IMR-90 (cell line): ENCODE data around the gene GNAO1. TPM values are rescaled to one million over a fixed set of nuclear protein-coding genes. Genes with fewer than 3 reads are reported as not detected.

Experiments
- ATAC-seq: fragments of 200-7000 bp; cut with Tn5 transposase; 2 replicates; pipeline ENCODE4 v1.9.1; 2020; ENCODE audit warnings: low read depth, mild to moderate bottlenecking, moderate library complexity
- BruUV-seq: library from RNA; stranded (reverse); fragments of 400-500 nt; replicated peaks from 2 replicates; lab custom pipeline; 2021; lab: Mats Ljungman, UMichigan
- CTCF ChIA-PET: fragments of 300-600 bp; formaldehyde crosslinking; extraction: SDS; loops from one replicate; lab custom pipeline; 2021; ENCODE audit warnings: antibody characterized with exemption; lab: Yijun Ruan, JAX
- POLR2A ChIA-PET: fragments of 300-600 bp; sonication (Branson Sonifier 250); formaldehyde crosslinking; loops from one replicate; lab custom pipeline; 2022; ENCODE audit warnings: antibody characterized with exemption; ENCODE audit not compliant: unreplicated experiment; lab: Charles Lee
- DNase-seq: peaks from one replicate; pipeline ENCODE4 v3.0.0; 2013
- H2AFZ ChIP-seq: replicated peaks from 2 replicates; pipeline ENCODE3; 2013; ENCODE audit warnings: low read length, mild to moderate bottlenecking; ENCODE audit not compliant: poor library complexity
- H2AK5ac ChIP-seq: 2 replicates; pipeline ENCODE4 v1.6.1; 2013; ENCODE audit warnings: low read depth, low read length, inconsistent platforms
- H2AK9ac ChIP-seq: replicated peaks from 2 replicates; pipeline ENCODE3; 2013; ENCODE audit warnings: mild to moderate bottlenecking, low read depth, low read length, moderate library complexity; ENCODE audit not compliant: poor library complexity
- H2BK120ac ChIP-seq: 2 replicates; pipeline ENCODE4 v1.6.1; 2013; ENCODE audit warnings: low read depth, low read length, inconsistent platforms
- H2BK15ac ChIP-seq: 3 replicates; pipeline ENCODE4 v1.6.1; 2013; ENCODE audit warnings: low read depth, low read length, inconsistent platforms
- H2BK20ac ChIP-seq: 2 replicates; pipeline ENCODE4 v1.6.1; 2013; ENCODE audit warnings: low read depth, mild to moderate bottlenecking, inconsistent platforms, low read length, moderate library complexity
- H2BK5ac ChIP-seq: 2 replicates; pipeline ENCODE4 v1.6.1; 2013; ENCODE audit warnings: mild to moderate bottlenecking, low read depth, low read length, inconsistent platforms; ENCODE audit not compliant: poor library complexity, severe bottlenecking
- H3K14ac ChIP-seq: replicated peaks from 2 replicates; pipeline ENCODE4 v1.6.1; 2013; ENCODE audit warnings: low read depth, low read length, inconsistent platforms
- H3K18ac ChIP-seq: 2 replicates; pipeline ENCODE4 v1.6.1; 2013; ENCODE audit warnings: low read depth, low read length, control low read depth
- H3K23ac ChIP-seq: 2 replicates; pipeline ENCODE4 v1.6.1; 2013; ENCODE audit warnings: low read depth, low read length, inconsistent platforms
- H3K27ac ChIP-seq: 2 replicates; pipeline ENCODE4 v1.5.1; 2013; ENCODE audit warnings: mild to moderate bottlenecking, control low read depth, low read length; ENCODE audit not compliant: insufficient read depth
- H3K27me3 ChIP-seq: 2 replicates; pipeline ENCODE4 v1.6.1; 2013; ENCODE audit warnings: low read length; ENCODE audit not compliant: control insufficient read depth, insufficient read depth
- H3K36me3 ChIP-seq: 2 replicates; pipeline ENCODE4 v1.6.1; 2013; ENCODE audit warnings: low read length, mixed read lengths; ENCODE audit not compliant: control insufficient read depth, insufficient read depth
- H3K4ac ChIP-seq: 2 replicates; pipeline ENCODE4 v1.6.1; 2013; ENCODE audit warnings: low read depth, low read length, inconsistent platforms
- H3K4me1 ChIP-seq: 2 replicates; pipeline ENCODE4 v1.6.1; 2013; ENCODE audit warnings: low read length, mixed read lengths; ENCODE audit not compliant: control insufficient read depth, insufficient read depth
- H3K4me2 ChIP-seq: 2 replicates; pipeline ENCODE4 v1.6.1; 2013; ENCODE audit warnings: low read depth, mild to moderate bottlenecking, control low read depth, low read length, moderate library complexity
- H3K4me3 ChIP-seq: 2 replicates; pipeline ENCODE4 v1.5.1; 2013; ENCODE audit warnings: low read depth, mild to moderate bottlenecking, control low read depth, low read length, moderate library complexity; ENCODE audit not compliant: insufficient read depth
- H3K56ac ChIP-seq: 2 replicates; pipeline ENCODE4 v1.6.1; 2013; ENCODE audit warnings: low read length, inconsistent platforms; ENCODE audit not compliant: insufficient read depth; ENCODE audit errors: extremely low read depth
- H3K79me1 ChIP-seq, 2 experiments: 2 replicates each; pipeline ENCODE4 v1.6.1; 2013; ENCODE audit warnings: low read length in 2 of 2, inconsistent platforms in 1 of 2, low read depth in 1 of 2
- H3K9ac ChIP-seq: 2 replicates; pipeline ENCODE4 v1.6.1; 2013; ENCODE audit warnings: low read depth, low read length, control low read depth
- H3K9me1 ChIP-seq: 2 replicates; pipeline ENCODE4 v1.6.1; 2013; ENCODE audit warnings: low read length, inconsistent platforms; ENCODE audit not compliant: insufficient read depth
- H3K9me3 ChIP-seq: 2 replicates; pipeline ENCODE4 v1.6.1; 2013; ENCODE audit warnings: low read length; ENCODE audit not compliant: control insufficient read depth, insufficient read depth
- H4K20me1 ChIP-seq: 2 replicates; pipeline ENCODE4 v1.6.1; 2013; ENCODE audit warnings: low read length, inconsistent platforms; ENCODE audit not compliant: insufficient read depth
- H4K5ac ChIP-seq: 2 replicates; pipeline ENCODE4 v1.6.1; 2013; ENCODE audit warnings: mild to moderate bottlenecking, low read depth, low read length, control low read depth
- H4K8ac ChIP-seq, 2 experiments: 2 replicates each; pipeline ENCODE4 v1.6.1; 2013; ENCODE audit warnings: low read depth in 2 of 2, low read length in 2 of 2, control low read depth in 1 of 2, inconsistent platforms in 1 of 2
- H4K91ac ChIP-seq: 2 replicates; pipeline ENCODE4 v1.6.1; 2013; ENCODE audit warnings: low read depth, low read length, inconsistent platforms; ENCODE audit not compliant: insufficient read depth
- BHLHE40 ChIP-seq: fragments of 150-350 bp; IDR thresholded peaks from 2 replicates; pipeline ENCODE4 v1.6.1; 2016; ENCODE audit warnings: mild to moderate bottlenecking, low read depth, low read length
- CEBPB ChIP-seq: IDR thresholded peaks from 2 replicates; pipeline ENCODE4 v1.6.1; 2012; ENCODE audit warnings: low read depth, low read length, improper control_type of control experiment
- CHD1 ChIP-seq: IDR thresholded peaks from 2 replicates; pipeline ENCODE4 v1.6.1; 2012; ENCODE audit warnings: low read depth, low read length, improper control_type of control experiment
- FOS ChIP-seq: fragments of 150-350 bp; IDR thresholded peaks from 2 replicates; pipeline ENCODE4 v1.6.1; 2016; ENCODE audit warnings: low read depth, low read length
- MAFK ChIP-seq: IDR thresholded peaks from 2 replicates; pipeline ENCODE4 v1.6.1; 2012; ENCODE audit warnings: low read depth, low read length, improper control_type of control experiment
- MAZ ChIP-seq: IDR thresholded peaks from 2 replicates; pipeline ENCODE4 v1.6.1; 2012; ENCODE audit warnings: low read depth, mild to moderate bottlenecking, low read length, improper control_type of control experiment, moderate library complexity, borderline replicate concordance
- MXI1 ChIP-seq: IDR thresholded peaks from 2 replicates; pipeline ENCODE4 v1.6.1; 2012; ENCODE audit warnings: low read depth, mild to moderate bottlenecking, low read length, moderate library complexity, borderline replicate concordance
- NFE2L2 ChIP-seq: fragments of 150-350 bp; IDR thresholded peaks from 2 replicates; pipeline ENCODE4 v1.6.1; 2016; ENCODE audit warnings: low read depth, mild to moderate bottlenecking, low read length
- POLR2A ChIP-seq: IDR thresholded peaks from 2 replicates; pipeline ENCODE4 v1.6.1; 2012; ENCODE audit warnings: mild to moderate bottlenecking, low read depth, low read length
- RAD21 ChIP-seq: IDR thresholded peaks from 2 replicates; pipeline ENCODE4 v1.6.1; 2012; ENCODE audit warnings: low read length, improper control_type of control experiment
- RCOR1 ChIP-seq: IDR thresholded peaks from 2 replicates; pipeline ENCODE4 v1.6.1; 2012; ENCODE audit warnings: mild to moderate bottlenecking, low read length, improper control_type of control experiment; ENCODE audit not compliant: insufficient replicate concordance
- RFX5 ChIP-seq: IDR thresholded peaks from 2 replicates; pipeline ENCODE4 v1.8.0; 2012; ENCODE audit warnings: low read depth, mild to moderate bottlenecking, low read length, moderate library complexity
- SMC3 ChIP-seq: fragments of 150-350 bp; IDR thresholded peaks from 2 replicates; pipeline ENCODE4 v1.6.1; 2016; ENCODE audit warnings: low read depth, mild to moderate bottlenecking, antibody characterized with exemption, low read length, moderate library complexity
- WGBS, 2 experiments: methylation state at CpG; one replicate each; pipeline versions ENCODE4 v1.1.5 to v1.1.7; 2013; ENCODE audit warnings: missing lambda C conversion rate in 2 of 2; ENCODE audit not compliant: insufficient read length in 1 of 2; ENCODE audit errors: extremely low coverage in 2 of 2; 5-methylcytosine and 5-hydroxymethylcytosine counted together
- dilution Hi-C: fragments of 300-500 bp; cut with HindIII; formaldehyde crosslinking; loops from one replicate; pipeline ENCODE4 v1.14.3; 2018; ENCODE audit warnings: low sequenced_read_pairs; ENCODE audit not compliant: unreplicated experiment
- in situ Hi-C: fragments of 300-500 bp; cut with MboI; formaldehyde crosslinking; loops from 3 replicates; pipeline ENCODE4 v1.14.3; 2019; ENCODE audit warnings: low sequenced_read_pairs, inconsistent platforms, mixed read lengths
- intact Hi-C: fragments of 100-400 bp; cut with micrococcal nuclease; formaldehyde crosslinking; loops from 2 replicates; pipeline ENCODE4 v1.10.0; 2022
- polyA plus RNA-seq, 3 experiments: library from polyadenylated mRNA; depleted of rRNA; stranded (reverse); fragments of >200 nt; gene quantifications; 2 replicates each; pipeline ENCODE4 v1.2.3, GENCODE V29; 2012; ENCODE audit warnings: low replicate concordance in 1 of 3
- total RNA-seq: library from RNA; depleted of rRNA; stranded (reverse); fragments of >200 nt; gene quantifications from 2 replicates; pipeline ENCODE4 v1.2.3, GENCODE V29; 2012
- TF ChIP-seq, protein P1 (sequence below): conservative IDR thresholded peaks from 2 replicates; pipeline ENCODE4 v1.5.1; 2012; ENCODE audit warnings: mild to moderate bottlenecking, low read depth, low read length, improper control_type of control experiment
- TF ChIP-seq, protein P2 (sequence below): fragments of 150-350 bp; IDR thresholded peaks from 2 replicates; pipeline ENCODE4 v1.6.1; 2017; ENCODE audit warnings: mild to moderate bottlenecking, antibody characterized with exemption, low read length, low read depth
- TF ChIP-seq, protein P3 (sequence below): fragments of 150-350 bp; IDR thresholded peaks from 2 replicates; pipeline ENCODE4 v1.6.1; 2016; ENCODE audit warnings: low read depth, mild to moderate bottlenecking, low read length, moderate library complexity, borderline replicate concordance

The GNAO1 gene
- total and polyA plus RNA-seq, 2 of the 4 experiments (the other 2 are of a cell fraction): under 0.01 to 0.07 TPM

GRCh38 chr16:56279132-56279531 is 87.8 kb downstream of the GNAO1 start:
- Histone ChIP-seq H4K5ac (no peak overlapping the region), H3K4ac (no peak overlapping the region), H2AK9ac (no peak overlapping the region), H3K79me1 (no peaks in the 10 kb centered on the region), H3K14ac (no peak overlapping the region), H3K23ac (no peak overlapping the region), H3K4me2 (no peak overlapping the region), H3K56ac (no peak overlapping the region), H2AK5ac (no peak overlapping the region), H4K91ac (no peak overlapping the region), H3K18ac (no peak overlapping the region), H3K27me3 (peaks cover 9% of the 10 kb centered on the region; the same call in 1 of the 2 replicates), H3K27ac (no peak overlapping the region), H2BK120ac (no peak overlapping the region), H3K9me3 (no peaks in the 10 kb centered on the region), H3K9ac (no peak overlapping the region), H4K8ac (no peak overlapping the region), H3K4me3 (no peak overlapping the region), H2BK5ac (no peak overlapping the region), H4K20me1 (no peaks in the 10 kb centered on the region), H3K4me1 (no peaks in the 10 kb centered on the region), H3K9me1 (no peaks in the 10 kb centered on the region), H2AFZ (no peak overlapping the region), H3K36me3 (no peaks in the 10 kb centered on the region), H2BK20ac (no peak overlapping the region), H2BK15ac (no peak overlapping the region)
- ATAC-seq (no peak), DNase-seq (no peak)
- intact Hi-C loops (no loop called here), dilution Hi-C loops (no loop called here), in situ Hi-C loops (no loop called here)
- WGBS, 2 experiments: 60% methylated on average over 1 of the region's 8 CpGs; no CpG with 5 or more reads in 1 of the 2 experiments
- no TSS peak for BruUV-seq
- CTCF ChIA-PET: no interaction called here
- POLR2A ChIA-PET: no interaction called here
- TF ChIP-seq FOS (no peak), MXI1 (no peak), BHLHE40 (no peak), CEBPB (no peak), CHD1 (no peak), POLR2A (no peak), SMC3 (no peak), RFX5 (no peak), RAD21 (no peak), MAFK (no peak), RCOR1 (no peak), NFE2L2 (no peak), MAZ (no peak)
- TF ChIP-seq, protein P1, sequence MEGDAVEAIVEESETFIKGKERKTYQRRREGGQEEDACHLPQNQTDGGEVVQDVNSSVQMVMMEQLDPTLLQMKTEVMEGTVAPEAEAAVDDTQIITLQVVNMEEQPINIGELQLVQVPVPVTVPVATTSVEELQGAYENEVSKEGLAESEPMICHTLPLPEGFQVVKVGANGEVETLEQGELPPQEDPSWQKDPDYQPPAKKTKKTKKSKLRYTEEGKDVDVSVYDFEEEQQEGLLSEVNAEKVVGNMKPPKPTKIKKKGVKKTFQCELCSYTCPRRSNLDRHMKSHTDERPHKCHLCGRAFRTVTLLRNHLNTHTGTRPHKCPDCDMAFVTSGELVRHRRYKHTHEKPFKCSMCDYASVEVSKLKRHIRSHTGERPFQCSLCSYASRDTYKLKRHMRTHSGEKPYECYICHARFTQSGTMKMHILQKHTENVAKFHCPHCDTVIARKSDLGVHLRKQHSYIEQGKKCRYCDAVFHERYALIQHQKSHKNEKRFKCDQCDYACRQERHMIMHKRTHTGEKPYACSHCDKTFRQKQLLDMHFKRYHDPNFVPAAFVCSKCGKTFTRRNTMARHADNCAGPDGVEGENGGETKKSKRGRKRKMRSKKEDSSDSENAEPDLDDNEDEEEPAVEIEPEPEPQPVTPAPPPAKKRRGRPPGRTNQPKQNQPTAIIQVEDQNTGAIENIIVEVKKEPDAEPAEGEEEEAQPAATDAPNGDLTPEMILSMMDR: no peak
- TF ChIP-seq, protein P2, sequence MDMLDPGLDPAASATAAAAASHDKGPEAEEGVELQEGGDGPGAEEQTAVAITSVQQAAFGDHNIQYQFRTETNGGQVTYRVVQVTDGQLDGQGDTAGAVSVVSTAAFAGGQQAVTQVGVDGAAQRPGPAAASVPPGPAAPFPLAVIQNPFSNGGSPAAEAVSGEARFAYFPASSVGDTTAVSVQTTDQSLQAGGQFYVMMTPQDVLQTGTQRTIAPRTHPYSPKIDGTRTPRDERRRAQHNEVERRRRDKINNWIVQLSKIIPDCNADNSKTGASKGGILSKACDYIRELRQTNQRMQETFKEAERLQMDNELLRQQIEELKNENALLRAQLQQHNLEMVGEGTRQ: no peak
- TF ChIP-seq, protein P3, sequence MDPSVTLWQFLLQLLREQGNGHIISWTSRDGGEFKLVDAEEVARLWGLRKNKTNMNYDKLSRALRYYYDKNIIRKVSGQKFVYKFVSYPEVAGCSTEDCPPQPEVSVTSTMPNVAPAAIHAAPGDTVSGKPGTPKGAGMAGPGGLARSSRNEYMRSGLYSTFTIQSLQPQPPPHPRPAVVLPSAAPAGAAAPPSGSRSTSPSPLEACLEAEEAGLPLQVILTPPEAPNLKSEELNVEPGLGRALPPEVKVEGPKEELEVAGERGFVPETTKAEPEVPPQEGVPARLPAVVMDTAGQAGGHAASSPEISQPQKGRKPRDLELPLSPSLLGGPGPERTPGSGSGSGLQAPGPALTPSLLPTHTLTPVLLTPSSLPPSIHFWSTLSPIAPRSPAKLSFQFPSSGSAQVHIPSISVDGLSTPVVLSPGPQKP: no peak
